Endodermal cell (in vitro differentiated cells): ENCODE results near the gene CASK. TPM values are rescaled to one million over a fixed set of nuclear protein-coding genes. Genes with fewer than 3 reads are reported as not detected.

Source experiments
- DNase-seq: peaks from one replicate; pipeline ENCODE4 v3.0.0-alpha.2; 2017
- H3K27ac ChIP-seq: 2 replicates; pipeline ENCODE4 v1.5.1; 2013; ENCODE audit warnings: mild to moderate bottlenecking, low read depth, low read length, moderate library complexity
- H3K27me3 ChIP-seq: 2 replicates; pipeline ENCODE4 v1.6.1; 2013; ENCODE audit warnings: mild to moderate bottlenecking, low read length, moderate library complexity; ENCODE audit not compliant: insufficient read depth, control insufficient read depth, poor library complexity, severe bottlenecking
- H3K36me3 ChIP-seq: 2 replicates; pipeline ENCODE4 v1.7.0; 2013; ENCODE audit warnings: mild to moderate bottlenecking, low read length, moderate library complexity; ENCODE audit not compliant: control insufficient read depth, insufficient read depth
- H3K4me1 ChIP-seq: one replicate; pipeline ENCODE4 v1.7.0; 2013; ENCODE audit warnings: low read length; ENCODE audit not compliant: control insufficient read depth, insufficient read depth
- H3K4me3 ChIP-seq: 2 replicates; pipeline ENCODE4 v1.5.1; 2013; ENCODE audit warnings: mild to moderate bottlenecking, low read length, moderate library complexity
- H3K9ac ChIP-seq: 2 replicates; pipeline ENCODE4 v1.6.1; 2013; ENCODE audit warnings: mild to moderate bottlenecking, low read length, moderate library complexity; ENCODE audit not compliant: poor library complexity, severe bottlenecking; ENCODE audit errors: extremely low read depth
- H3K9me3 ChIP-seq: 2 replicates; pipeline ENCODE4 v1.6.1; 2013; ENCODE audit warnings: mild to moderate bottlenecking, low read length, moderate library complexity; ENCODE audit not compliant: control insufficient read depth
- H3K27ac Mint-ChIP-seq: 2 replicates; pipeline ENCODE4 v1.8.0; 2020; ENCODE audit warnings: mixed read lengths
- H3K27me3 Mint-ChIP-seq: 2 replicates; pipeline ENCODE4 v1.8.0; 2021; ENCODE audit warnings: mild to moderate bottlenecking, mixed read lengths; ENCODE audit not compliant: insufficient read depth
- H3K36me3 Mint-ChIP-seq: 2 replicates; pipeline ENCODE4 v1.8.0; 2020; ENCODE audit warnings: low read depth, mixed read lengths
- H3K4me1 Mint-ChIP-seq: 2 replicates; pipeline ENCODE4 v1.8.0; 2020; ENCODE audit warnings: mixed read lengths
- H3K4me3 Mint-ChIP-seq: 2 replicates; pipeline ENCODE4 v1.8.0; 2020; ENCODE audit warnings: mild to moderate bottlenecking, moderate library complexity, mixed read lengths
- H3K9me3 Mint-ChIP-seq: 2 replicates; pipeline ENCODE4 v1.8.0; 2020; ENCODE audit warnings: mild to moderate bottlenecking, mixed read lengths
- WGBS, 2 experiments: methylation state at CpG; one replicate each; pipeline versions ENCODE4 v1.1.5 to v1.1.7; 2013; ENCODE audit warnings: missing lambda C conversion rate in 2 of 2, mixed read lengths in 1 of 2; ENCODE audit not compliant: insufficient coverage in 1 of 2, insufficient read length in 1 of 2; 5-methylcytosine and 5-hydroxymethylcytosine counted together
- total RNA-seq, 2 donors: library from RNA; stranded (reverse); fragmentation: NEBNext Ultra II Directional in 1 of 2; extraction: Animal tissue kit (Norgen Biotek cat#: 25700) in 1 of 2; gene quantifications; 2 replicates in 1 of 2; 3 replicates in 1 of 2; pipeline ENCODE4 v1.2.1, GENCODE V29; 2021
- TF ChIP-seq, protein P1 (sequence below): fragments of 200-600 bp; sonication (generic); conservative IDR thresholded peaks from 2 replicates; pipeline ENCODE4 v1.5.0; 2021; ENCODE audit warnings: antibody characterized with exemption, mild to moderate bottlenecking

Gene CASK
- total RNA-seq, 2 donors from 2014 or later = 79.1 to 87.1 TPM

- no peaks in the 10 kb centered on the region for H3K4me1 Mint-ChIP-seq
- no peak overlapping the region for H3K27ac ChIP-seq
- no peaks in the 10 kb centered on the region for H3K27me3 Mint-ChIP-seq
- H3K27ac Mint-ChIP-seq = no peak overlapping the region
- no peak overlapping the region for H3K4me3 Mint-ChIP-seq
- H3K9ac ChIP-seq = no peak overlapping the region
- 100% methylated on average over 1 of the region's 1 CpG; no CpG with 5 or more reads in 1 of the 2 experiments for WGBS, 2 experiments
- H3K4me1 ChIP-seq = no peaks in the 10 kb centered on the region
- H3K9me3 ChIP-seq = no peaks in the 10 kb centered on the region
- H3K36me3 ChIP-seq = peaks cover 28% of the 10 kb centered on the region
- H3K4me3 ChIP-seq = no peak overlapping the region
- peaks cover 15% of the 10 kb centered on the region for H3K9me3 Mint-ChIP-seq
- H3K36me3 Mint-ChIP-seq = peaks cover 3% of the 10 kb centered on the region
- H3K27me3 ChIP-seq = no peaks in the 10 kb centered on the region
- no peak for DNase-seq
- TF ChIP-seq, protein P1, sequence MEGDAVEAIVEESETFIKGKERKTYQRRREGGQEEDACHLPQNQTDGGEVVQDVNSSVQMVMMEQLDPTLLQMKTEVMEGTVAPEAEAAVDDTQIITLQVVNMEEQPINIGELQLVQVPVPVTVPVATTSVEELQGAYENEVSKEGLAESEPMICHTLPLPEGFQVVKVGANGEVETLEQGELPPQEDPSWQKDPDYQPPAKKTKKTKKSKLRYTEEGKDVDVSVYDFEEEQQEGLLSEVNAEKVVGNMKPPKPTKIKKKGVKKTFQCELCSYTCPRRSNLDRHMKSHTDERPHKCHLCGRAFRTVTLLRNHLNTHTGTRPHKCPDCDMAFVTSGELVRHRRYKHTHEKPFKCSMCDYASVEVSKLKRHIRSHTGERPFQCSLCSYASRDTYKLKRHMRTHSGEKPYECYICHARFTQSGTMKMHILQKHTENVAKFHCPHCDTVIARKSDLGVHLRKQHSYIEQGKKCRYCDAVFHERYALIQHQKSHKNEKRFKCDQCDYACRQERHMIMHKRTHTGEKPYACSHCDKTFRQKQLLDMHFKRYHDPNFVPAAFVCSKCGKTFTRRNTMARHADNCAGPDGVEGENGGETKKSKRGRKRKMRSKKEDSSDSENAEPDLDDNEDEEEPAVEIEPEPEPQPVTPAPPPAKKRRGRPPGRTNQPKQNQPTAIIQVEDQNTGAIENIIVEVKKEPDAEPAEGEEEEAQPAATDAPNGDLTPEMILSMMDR = no peak
Observed at GRCh38 chrX:41666251-41666650, 257.1 kb downstream of the CASK start.

- H3K9me3 ChIP-seq = no peaks in the 10 kb centered on the region
- Mint-ChIP-seq H3K9me3 (peaks cover 18% of the 10 kb centered on the region), H3K27me3 (no peaks in the 10 kb centered on the region), H3K4me1 (no peaks in the 10 kb centered on the region), H3K27ac (no peak overlapping the region), H3K36me3 (peaks cover 3% of the 10 kb centered on the region), H3K4me3 (no peak overlapping the region)
- no peak overlapping the region for H3K27ac ChIP-seq
- H3K4me3 ChIP-seq = no peak overlapping the region
- no peak overlapping the region for H3K9ac ChIP-seq
- no peak for DNase-seq
- H3K36me3 ChIP-seq = peaks cover 23% of the 10 kb centered on the region
- 71 to 100% methylated on average over 1 of the region's 2 CpGs for WGBS, 2 experiments
- TF ChIP-seq, protein P1 = no peak
- no peaks in the 10 kb centered on the region for H3K4me1 ChIP-seq
- no peaks in the 10 kb centered on the region for H3K27me3 ChIP-seq
Observed at GRCh38 chrX:41665686-41666085, 257.7 kb downstream of the CASK start.

DNA sequence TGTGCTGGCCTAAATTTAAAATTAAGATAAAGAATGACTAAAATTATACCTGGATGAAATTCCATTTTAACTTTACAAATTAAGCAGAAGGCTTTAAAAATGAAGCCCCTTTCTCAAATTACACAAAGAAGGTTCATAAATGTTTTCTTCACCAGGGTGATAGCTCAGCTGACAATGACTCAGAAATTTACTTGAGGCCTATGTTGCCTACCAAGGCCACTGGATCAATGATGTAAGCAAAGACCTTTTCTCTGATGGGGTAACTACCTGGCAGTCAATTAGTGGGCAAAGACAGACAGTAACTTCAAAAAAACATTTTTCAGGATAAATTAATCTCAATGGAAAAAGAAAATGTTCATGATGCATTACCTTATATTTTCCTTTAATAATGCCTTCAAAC, 258.4 kb downstream of the CASK start:
- no peak for DNase-seq
- peaks cover 26% of the 10 kb centered on the region for H3K36me3 ChIP-seq
- H3K9ac ChIP-seq = no peak overlapping the region
- Mint-ChIP-seq H3K4me3 (no peak overlapping the region), H3K9me3 (peaks cover 20% of the 10 kb centered on the region), H3K27me3 (no peaks in the 10 kb centered on the region), H3K36me3 (peaks cover 4% of the 10 kb centered on the region), H3K27ac (no peak overlapping the region), H3K4me1 (no peaks in the 10 kb centered on the region)
- no peak overlapping the region for H3K27ac ChIP-seq
- H3K27me3 ChIP-seq = no peaks in the 10 kb centered on the region
- no peaks in the 10 kb centered on the region for H3K9me3 ChIP-seq
- H3K4me1 ChIP-seq = no peaks in the 10 kb centered on the region
- H3K4me3 ChIP-seq = no peak overlapping the region
- TF ChIP-seq, protein P1 = no peak
